H1 (cell line): ENCODE data around the gene PTPRD. TPM values are rescaled to one million over a fixed set of nuclear protein-coding genes. Genes with fewer than 3 reads are reported as not detected.

Experiments
- CTCF ChIA-PET: fragments of 300-600 bp; sonication (Branson Sonifier 250); formaldehyde crosslinking; loops from one replicate; lab custom pipeline; 2021; ENCODE audit not compliant: partially characterized antibody; lab: Charles Lee
- POLR2A ChIA-PET: fragments of 300-600 bp; sonication (Branson Sonifier 250); formaldehyde crosslinking; loops from one replicate; lab custom pipeline; 2021; ENCODE audit warnings: inconsistent platforms; ENCODE audit not compliant: partially characterized antibody; lab: Charles Lee
- DNase-seq, 2 experiments: peaks; one replicate each; pipeline versions ENCODE4 v3.0.0 to v3.0.0-alpha.2; 2010 to 2022; ENCODE audit warnings: low spot score in 2 of 2, low read depth in 1 of 2, mixed read lengths in 1 of 2
- FAIRE-seq: peaks from 2 replicates; lab custom pipeline; 2011; peaks lifted over from hg19 to GRCh38; lab: Jason Lieb, UNC
- H2AFZ ChIP-seq: 2 replicates; pipeline ENCODE4 v1.8.1; 2012; ENCODE audit warnings: low read length, inconsistent platforms
- H2AK5ac ChIP-seq: 2 replicates; pipeline ENCODE4 v1.6.1; 2013; ENCODE audit warnings: low read depth, low read length
- H2BK120ac ChIP-seq: replicated peaks from 2 replicates; pipeline ENCODE3; 2013; ENCODE audit warnings: low read depth, low read length, inconsistent platforms
- H2BK12ac ChIP-seq: 2 replicates; pipeline ENCODE4 v1.6.1; 2013; ENCODE audit warnings: low read depth, low read length
- H2BK15ac ChIP-seq: 2 replicates; pipeline ENCODE4 v1.6.1; 2013; ENCODE audit warnings: low read length
- H2BK20ac ChIP-seq: 2 replicates; pipeline ENCODE4 v1.6.1; 2013; ENCODE audit warnings: low read length
- H2BK5ac ChIP-seq: 2 replicates; pipeline ENCODE4 v1.6.1; 2013; ENCODE audit warnings: low read depth, low read length
- H3K14ac ChIP-seq: 2 replicates; pipeline ENCODE4 v1.6.1; 2013; ENCODE audit warnings: inconsistent platforms; ENCODE audit not compliant: insufficient read length
- H3K18ac ChIP-seq: 2 replicates; pipeline ENCODE4 v1.6.1; 2013; ENCODE audit warnings: low read length; ENCODE audit errors: extremely low read depth
- H3K23ac ChIP-seq: 2 replicates; pipeline ENCODE4 v1.6.1; 2013; ENCODE audit warnings: inconsistent platforms; ENCODE audit not compliant: insufficient read length
- H3K23me2 ChIP-seq: 2 replicates; pipeline ENCODE4 v1.6.1; 2013; ENCODE audit warnings: low read depth, low read length
- H3K27ac ChIP-seq: 2 replicates; pipeline ENCODE4 v1.6.1; 2011; ENCODE audit warnings: low read depth, low read length, inconsistent platforms
- H3K27me3 ChIP-seq, 4 experiments: replicated peaks in 1 of 4; 1 replicate in 1 of 4; 2 replicates in 3 of 4; pipeline versions ENCODE4 v1.6.1 to v1.8.1; 2011 to 2013; ENCODE audit warnings: low read length in 3 of 4, mild to moderate bottlenecking in 3 of 4, inconsistent platforms in 2 of 4, mixed read lengths in 2 of 4, moderate library complexity in 1 of 4; ENCODE audit not compliant: control insufficient read depth in 3 of 4, insufficient read depth in 3 of 4; ENCODE audit errors: extremely low read depth in 1 of 4
- H3K36me3 ChIP-seq, 4 experiments: 2 replicates each; pipeline versions ENCODE4 v1.6.1 to v1.8.1; 2011 to 2013; ENCODE audit warnings: mild to moderate bottlenecking in 4 of 4, low read length in 3 of 4, moderate library complexity in 2 of 4, control low read depth in 1 of 4, inconsistent platforms in 1 of 4; ENCODE audit not compliant: insufficient read depth in 4 of 4, control insufficient read depth in 2 of 4
- H3K4ac ChIP-seq: replicated peaks from 2 replicates; pipeline ENCODE3; 2013; ENCODE audit warnings: low read length, low read depth, mixed read lengths, inconsistent platforms; ENCODE audit not compliant: insufficient read length
- H3K4me1 ChIP-seq, 4 experiments: replicated peaks in 1 of 4; 1 replicate in 1 of 4; 2 replicates in 3 of 4; pipeline versions ENCODE4 v1.6.1 to v1.8.1; 2011 to 2013; ENCODE audit warnings: low read length in 3 of 4, inconsistent platforms in 2 of 4, mixed read lengths in 1 of 4; ENCODE audit not compliant: insufficient read depth in 4 of 4, control insufficient read depth in 3 of 4
- H3K4me2 ChIP-seq, 2 experiments: 2 replicates each; pipeline versions ENCODE4 v1.6.1 to v1.8.1; 2011 to 2013; ENCODE audit warnings: low read depth in 2 of 2, low read length in 2 of 2, control low read depth in 1 of 2, inconsistent platforms in 1 of 2, mild to moderate bottlenecking in 1 of 2; ENCODE audit not compliant: insufficient read depth in 1 of 2
- H3K4me3 ChIP-seq, 4 experiments: fragments of 200-600, 300-600 bp in 1 of 4; sonication (generic), shearing (Covaris generic), sonication (Bioruptor Twin) in 1 of 4; 2 replicates each; pipeline versions ENCODE4 v1.5.1 to v1.8.1; 2011 to 2016; ENCODE audit warnings: low read length in 4 of 4, low read depth in 3 of 4, control low read depth in 2 of 4, inconsistent platforms in 2 of 4, mild to moderate bottlenecking in 2 of 4, mixed read lengths in 1 of 4, moderate library complexity in 1 of 4; ENCODE audit not compliant: insufficient read depth in 2 of 4; ENCODE audit errors: extremely low read depth in 1 of 4
- H3K56ac ChIP-seq: replicated peaks from 2 replicates; pipeline ENCODE3; 2013; ENCODE audit warnings: low read depth, mild to moderate bottlenecking, mixed read lengths, low read length, inconsistent platforms; ENCODE audit not compliant: insufficient read length
- H3K79me1 ChIP-seq: 2 replicates; pipeline ENCODE4 v1.6.1; 2013; ENCODE audit warnings: low read depth, low read length, control low read depth
- H3K79me2 ChIP-seq, 2 experiments: 2 replicates each; pipeline versions ENCODE4 v1.6.1 to v1.8.1; 2012 to 2013; ENCODE audit warnings: low read length in 2 of 2, mild to moderate bottlenecking in 2 of 2, inconsistent platforms in 1 of 2; ENCODE audit not compliant: insufficient read depth in 2 of 2, control insufficient read depth in 1 of 2
- H3K9ac ChIP-seq, 4 experiments: replicated peaks in 1 of 4; 1 replicate in 1 of 4; 2 replicates in 3 of 4; pipeline versions ENCODE4 v1.6.1 to v1.8.1; 2011 to 2013; ENCODE audit warnings: low read depth in 3 of 4, low read length in 3 of 4, control low read depth in 2 of 4, mild to moderate bottlenecking in 2 of 4, moderate library complexity in 2 of 4, inconsistent platforms in 1 of 4; ENCODE audit errors: extremely low read depth in 1 of 4
- H3K9me3 ChIP-seq, 2 experiments: 2 replicates each; pipeline versions ENCODE4 v1.6.1 to v1.8.1; 2012 to 2013; ENCODE audit warnings: mild to moderate bottlenecking in 2 of 2, moderate library complexity in 2 of 2, control low read depth in 1 of 2, inconsistent platforms in 1 of 2, low read depth in 1 of 2, low read length in 1 of 2, mixed read lengths in 1 of 2; ENCODE audit not compliant: insufficient read depth in 2 of 2
- H4K20me1 ChIP-seq, 2 experiments: replicated peaks in 1 of 2; 2 replicates each; pipeline versions ENCODE3 to v1.8.1; 2011 to 2013; ENCODE audit warnings: inconsistent platforms in 2 of 2, low read length in 2 of 2, mild to moderate bottlenecking in 1 of 2; ENCODE audit not compliant: insufficient read depth in 2 of 2, control insufficient read depth in 1 of 2
- H4K5ac ChIP-seq: 2 replicates; pipeline ENCODE4 v1.6.1; 2013; ENCODE audit warnings: low read length, low read depth, mixed read lengths, inconsistent platforms; ENCODE audit not compliant: insufficient read length
- H4K8ac ChIP-seq: 2 replicates; pipeline ENCODE4 v1.8.0; 2013; ENCODE audit warnings: mild to moderate bottlenecking, moderate library complexity, low read length, inconsistent platforms; ENCODE audit not compliant: insufficient read depth; ENCODE audit errors: extremely low read depth
- H4K91ac ChIP-seq: replicated peaks from 2 replicates; pipeline ENCODE3; 2013; ENCODE audit warnings: low read length, mixed read lengths, inconsistent platforms; ENCODE audit not compliant: insufficient read length
- BRCA1 ChIP-seq: IDR thresholded peaks from 2 replicates; pipeline ENCODE4 v1.6.1; 2012; ENCODE audit warnings: low read depth, low read length, improper control_type of control experiment
- CBX8 ChIP-seq: fragments of 300-800, 300-1000 bp; sonication (generic); IDR thresholded peaks from 2 replicates; pipeline ENCODE4 v1.7.1; 2016; ENCODE audit warnings: low read depth, low read length, borderline replicate concordance
- CEBPB ChIP-seq: IDR thresholded peaks from 2 replicates; pipeline ENCODE4 v1.6.1; 2012; ENCODE audit warnings: low read depth, low read length
- CTBP2 ChIP-seq: IDR thresholded peaks from 2 replicates; pipeline ENCODE4 v1.7.0; 2011; ENCODE audit warnings: borderline replicate concordance, mild to moderate bottlenecking, moderate library complexity, mixed read lengths, low read length; ENCODE audit not compliant: insufficient read depth, insufficient read length
- E2F6 ChIP-seq: IDR thresholded peaks from 2 replicates; pipeline ENCODE4 v1.6.1; 2012; ENCODE audit warnings: inconsistent platforms
- EP300 ChIP-seq, 2 experiments: IDR thresholded peaks; 1 replicate in 1 of 2; 2 replicates in 1 of 2; pipeline ENCODE4 v1.6.1; 2011 to 2012; ENCODE audit warnings: low read depth in 2 of 2, low read length in 2 of 2, mild to moderate bottlenecking in 2 of 2, borderline replicate concordance in 1 of 2, inconsistent platforms in 1 of 2, moderate library complexity in 1 of 2
- FOSL1 ChIP-seq: IDR thresholded peaks from 2 replicates; pipeline ENCODE4 v1.6.1; 2011; ENCODE audit warnings: mild to moderate bottlenecking, low read depth, low read length, moderate library complexity; ENCODE audit not compliant: insufficient read depth
- KDM4A ChIP-seq: IDR thresholded peaks from one replicate; pipeline ENCODE4 v1.7.1; 2012; ENCODE audit warnings: low read depth, mild to moderate bottlenecking, moderate library complexity, low read length, inconsistent platforms; ENCODE audit not compliant: severe bottlenecking
- POLR2A ChIP-seq, 2 experiments: IDR thresholded peaks; 1 replicate in 1 of 2; 2 replicates in 1 of 2; pipeline ENCODE4 v1.6.1; 2011; ENCODE audit warnings: low read depth in 2 of 2, low read length in 2 of 2, mild to moderate bottlenecking in 2 of 2; ENCODE audit errors: control extremely low read depth in 1 of 2
- RNF2 ChIP-seq: fragments of 200-900, 300-1000 bp; sonication (generic); IDR thresholded peaks from 2 replicates; pipeline ENCODE4 v1.7.1; 2016; ENCODE audit warnings: borderline replicate concordance, low read depth, mild to moderate bottlenecking, antibody characterized with exemption, low read length; ENCODE audit not compliant: poor library complexity, severe bottlenecking; ENCODE audit errors: missing control alignments
- SP1 ChIP-seq: IDR thresholded peaks from 2 replicates; pipeline ENCODE4 v1.6.1; 2011; ENCODE audit warnings: low read depth, low read length
- SUZ12 ChIP-seq: fragments of 200-600 bp; sonication (generic); IDR thresholded peaks from 2 replicates; pipeline ENCODE4 v1.6.1; 2012; ENCODE audit warnings: mild to moderate bottlenecking, inconsistent platforms, low read length, moderate library complexity, mixed read lengths
- TAF7 ChIP-seq: optimal IDR thresholded peaks from 2 replicates; pipeline ENCODE3; 2011; ENCODE audit warnings: low read depth, mild to moderate bottlenecking, inconsistent platforms, low read length, moderate library complexity, borderline replicate concordance
- TBP ChIP-seq: IDR thresholded peaks from 2 replicates; pipeline ENCODE4 v1.6.1; 2011; ENCODE audit warnings: low read depth, low read length, improper control_type of control experiment
- WGBS, 2 experiments: shearing (Covaris generic) in 1 of 2; methylation state at CpG; one replicate each; pipeline versions ENCODE4 v1.1.6 to v1.1.7; 2013 to 2015; ENCODE audit warnings: low lambda C conversion rate in 2 of 2, mixed read lengths in 2 of 2, inconsistent platforms in 1 of 2, low coverage in 1 of 2, missing lambda C conversion rate in 1 of 2; ENCODE audit not compliant: insufficient replicate concordance in 2 of 2, insufficient coverage in 1 of 2, insufficient read length in 1 of 2; ENCODE audit errors: extremely low coverage in 1 of 2, missing lambda C conversion rate in 1 of 2; 5-methylcytosine and 5-hydroxymethylcytosine counted together
- polyA plus RNA-seq, 7 experiments: library from polyadenylated mRNA; depleted of rRNA in 3 of 7; stranded (reverse) in 5 of 7; unstranded in 2 of 7; fragments of >200 nt in 5 of 7; fragments of 200-250 nt in 2 of 7; gene quantifications; 1 replicate in 5 of 7; 2 replicates in 1 of 7; 4 replicates in 1 of 7; pipeline versions ENCODE4 v1.2.1 to v1.2.3, GENCODE V29; 2011 to 2013; ENCODE audit warnings: missing spikeins in 2 of 7, mixed read lengths in 2 of 7
- total RNA-seq: library from RNA; stranded (reverse); fragmentation: NEBNext Ultra II Directional; extraction: Animal tissue kit (Norgen Biotek cat#: 25700); gene quantifications from 2 replicates; pipeline ENCODE4 v1.2.1, GENCODE V29; 2021

Gene PTPRD
- total and polyA plus RNA-seq, 2 of the 8 experiments (the other 6 are each of a cell fraction or from before 2014, with no cell fraction given), result 17.2 to 77.0 TPM

GRCh38 chr9:9478741-9479140 is 1134.1 kb downstream of the PTPRD start:
- no peak overlapping the region for H2AFZ ChIP-seq
- no peak overlapping the region for H3K23ac ChIP-seq
- H3K4me3 ChIP-seq, result no peak overlapping the region
- H3K79me1 ChIP-seq, result no peaks in the 10 kb centered on the region
- CTCF ChIA-PET, result no interaction called here
- H2BK12ac ChIP-seq, result no peak overlapping the region
- no peaks in the 10 kb centered on the region for H4K20me1 ChIP-seq
- no peak overlapping the region for H2BK5ac ChIP-seq
- no peak overlapping the region for H3K4me2 ChIP-seq
- no peaks in the 10 kb centered on the region for H3K36me3 ChIP-seq
- no peak overlapping the region for H3K27ac ChIP-seq
- no peak for DNase-seq
- no peaks in the 10 kb centered on the region for H3K27me3 ChIP-seq
- no peak overlapping the region for H3K56ac ChIP-seq
- H3K14ac ChIP-seq, result no peak overlapping the region
- POLR2A ChIA-PET, result no interaction called here
- no peak overlapping the region for H3K18ac ChIP-seq
- no peak overlapping the region for H4K91ac ChIP-seq
- no peaks in the 10 kb centered on the region for H3K23me2 ChIP-seq
- no peaks in the 10 kb centered on the region for H3K4me1 ChIP-seq
- no peaks in the 10 kb centered on the region for H3K79me2 ChIP-seq
- H3K9me3 ChIP-seq, result no peaks in the 10 kb centered on the region
- H4K8ac ChIP-seq, result no peak overlapping the region
- no peak for FAIRE-seq
- H2BK120ac ChIP-seq, result no peak overlapping the region
- no peak overlapping the region for H4K5ac ChIP-seq
- no peak overlapping the region for H2BK15ac ChIP-seq
- WGBS, 2 experiments, result 91% methylated on average over 3 of the region's 3 CpGs; no CpG with 5 or more reads in 1 of the 2 experiments
- H3K4ac ChIP-seq, result no peak overlapping the region
- H2BK20ac ChIP-seq, result no peak overlapping the region
- H3K9ac ChIP-seq, result no peak overlapping the region
- H2AK5ac ChIP-seq, result no peak overlapping the region
- TF ChIP-seq EP300 (IDR thresholded peaks at IDR 0.05; ENCODE audit: borderline replicate concordance in 1 of 2, low read depth in 2 of 2, low read length in 2 of 2), result no peak
- TF ChIP-seq CEBPB, result no peak
- no peak for TF ChIP-seq SUZ12
- no peak for TF ChIP-seq FOSL1
- no peak for TF ChIP-seq E2F6
- TF ChIP-seq RNF2, result no peak
- no peak for TF ChIP-seq KDM4A
- no peak for TF ChIP-seq CTBP2
- no peak for TF ChIP-seq BRCA1
- TF ChIP-seq POLR2A (IDR thresholded peaks at IDR 0.05; ENCODE audit: control extremely low read depth in 1 of 2, low read depth in 2 of 2, low read length in 2 of 2), result no peak
- no peak for TF ChIP-seq TBP
- no peak for TF ChIP-seq TAF7
- no peak for TF ChIP-seq CBX8
- TF ChIP-seq SP1, result no peak
